GM12878 (cell line): Measurements from ENCODE around the gene KIRREL3. TPM values are rescaled to one million over a fixed set of nuclear protein-coding genes. Genes with fewer than 3 reads are reported as not detected.

Source experiments
- ATAC-seq: fragments of 200-7000 bp; cut with Tn5 transposase; 3 replicates; pipeline ENCODE4 v1.9.1; 2020; ENCODE audit warnings: mild to moderate bottlenecking, moderate library complexity
- BruUV-seq: library from RNA; stranded (reverse); fragments of 400-500 nt; replicated peaks from 2 replicates; lab custom pipeline; 2021; lab: Mats Ljungman, UMichigan
- CTCF ChIA-PET: fragments of 300-600 bp; sonication (Branson Sonifier 250); formaldehyde crosslinking; extraction: SDS; loops from one replicate; lab custom pipeline; 2021; ENCODE audit warnings: inconsistent platforms; lab: Yijun Ruan, JAX
- POLR2A ChIA-PET: fragments of 350-600 bp; formaldehyde crosslinking; extraction: SDS; loops from one replicate; lab custom pipeline; 2021; ENCODE audit warnings: inconsistent platforms; lab: Charles Lee
- RAD21 ChIA-PET: fragments of 300-600 bp; sonication (Branson Sonifier 250); formaldehyde crosslinking; loops from one replicate; lab custom pipeline; 2023; ENCODE audit warnings: antibody characterized with exemption; ENCODE audit not compliant: unreplicated experiment; lab: Charles Lee
- SMC1A ChIA-PET: fragments of 300-600 bp; sonication (Branson Sonifier 250); formaldehyde crosslinking; loops from one replicate; lab custom pipeline; 2023; ENCODE audit not compliant: unreplicated experiment, uncharacterized antibody; lab: Charles Lee
- DNase-seq: peaks from one replicate; pipeline ENCODE4 v3.0.0-alpha.2; 2011; ENCODE audit warnings: low read depth, low spot score
- FAIRE-seq: peaks from 3 replicates; lab custom pipeline; 2011; peaks lifted over from hg19 to GRCh38; lab: Jason Lieb, UNC
- H2AFZ ChIP-seq: 2 replicates; pipeline ENCODE4 v1.6.0; 2011; ENCODE audit warnings: low read depth, low read length, control low read depth; ENCODE audit not compliant: control insufficient read depth
- H3K27ac ChIP-seq: 2 replicates; pipeline ENCODE4 v1.5.1; 2011; ENCODE audit warnings: control low read depth; ENCODE audit not compliant: control insufficient read depth, insufficient read depth
- H3K27me3 ChIP-seq, 2 experiments: replicated peaks in 1 of 2; 2 replicates each; pipeline versions ENCODE4 v1.6.0 to v1.6.1; 2011; ENCODE audit warnings: low read length in 1 of 2; ENCODE audit not compliant: control insufficient read depth in 2 of 2, insufficient read depth in 2 of 2
- H3K36me3 ChIP-seq, 2 experiments: 2 replicates each; pipeline ENCODE4 v1.5.1; 2011; ENCODE audit warnings: low read length in 1 of 2; ENCODE audit not compliant: control insufficient read depth in 2 of 2, insufficient read depth in 2 of 2
- H3K4me1 ChIP-seq: 2 replicates; pipeline ENCODE4 v1.6.1; 2011; ENCODE audit warnings: mild to moderate bottlenecking, low read length, moderate library complexity, mixed read lengths; ENCODE audit not compliant: control insufficient read depth, insufficient read depth
- H3K4me2 ChIP-seq: 2 replicates; pipeline ENCODE4 v1.6.0; 2011; ENCODE audit warnings: control low read depth; ENCODE audit not compliant: control insufficient read depth, insufficient read depth
- H3K4me3 ChIP-seq: fragments of 200-600 bp; sonication (generic); 2 replicates; pipeline ENCODE4 v1.5.1; 2016
- H3K79me2 ChIP-seq: 2 replicates; pipeline ENCODE4 v1.6.0; 2011; ENCODE audit warnings: low read length; ENCODE audit not compliant: control insufficient read depth, insufficient read depth
- H3K9ac ChIP-seq: 2 replicates; pipeline ENCODE4 v1.8.0; 2011; ENCODE audit warnings: low read length, control low read depth, mixed read lengths; ENCODE audit not compliant: control insufficient read depth, insufficient read depth
- H3K9me3 ChIP-seq: replicated peaks from 3 replicates; pipeline ENCODE4 v1.5.1; 2011; ENCODE audit warnings: mild to moderate bottlenecking, low read length; ENCODE audit not compliant: control insufficient read depth, insufficient read depth
- H4K20me1 ChIP-seq: 2 replicates; pipeline ENCODE4 v1.6.0; 2011; ENCODE audit not compliant: control insufficient read depth, insufficient read depth
- BRCA1 ChIP-seq: IDR thresholded peaks from 2 replicates; pipeline ENCODE4 v1.6.1; 2011; ENCODE audit warnings: low read depth, low read length, improper control_type of control experiment
- CHD2 ChIP-seq: IDR thresholded peaks from 2 replicates; pipeline ENCODE4 v1.6.1; 2011; ENCODE audit warnings: low read depth, low read length, improper control_type of control experiment, borderline replicate concordance
- ETV6 ChIP-seq, 2 experiments: fragments of 450-650 bp in 1 of 2; IDR thresholded peaks in 1 of 2; conservative IDR thresholded peaks in 1 of 2; 2 replicates each; pipeline ENCODE4 v1.6.1; 2014; ENCODE audit warnings: antibody characterized with exemption in 1 of 2, borderline replicate concordance in 1 of 2, low read depth in 1 of 2, mild to moderate bottlenecking in 1 of 2, moderate library complexity in 1 of 2
- MYB ChIP-seq: fragments of 150-350 bp; IDR thresholded peaks from 2 replicates; pipeline ENCODE4 v1.6.1; 2014; ENCODE audit warnings: mild to moderate bottlenecking, low read depth, low read length, borderline replicate concordance
- RAD51 ChIP-seq: fragments of 450-650 bp; IDR thresholded peaks from 2 replicates; pipeline ENCODE4 v1.6.1; 2016; ENCODE audit warnings: moderate library complexity, mild to moderate bottlenecking, inconsistent platforms
- SMAD5 ChIP-seq: IDR thresholded peaks from 2 replicates; pipeline ENCODE4 v1.6.1; 2016; ENCODE audit warnings: antibody characterized with exemption, low read depth
- SMARCA5 ChIP-seq: fragments of 450-650 bp; IDR thresholded peaks from 2 replicates; pipeline ENCODE4 v1.6.1; 2017; ENCODE audit warnings: mild to moderate bottlenecking
- WGBS: methylation state at CpG from one replicate; pipeline ENCODE4 v1.1.6; 2016; ENCODE audit warnings: low lambda C conversion rate; ENCODE audit not compliant: insufficient replicate concordance, insufficient coverage; ENCODE audit errors: missing lambda C conversion rate; 5-methylcytosine and 5-hydroxymethylcytosine counted together
- in situ Hi-C: fragments of 300-500 bp; cut with MboI; formaldehyde crosslinking; loops from 9 replicates; pipeline ENCODE4 v1.14.3; 2018; ENCODE audit warnings: mixed read lengths
- intact Hi-C: fragments of 100-400 bp; cut with micrococcal nuclease; formaldehyde crosslinking; loops from one replicate; pipeline ENCODE4 v1.14.2; 2022; ENCODE audit not compliant: unreplicated experiment
- polyA plus RNA-seq, 11 experiments: library from polyadenylated mRNA; depleted of rRNA in 4 of 11; unstranded in 6 of 11; stranded (reverse) in 5 of 11; fragments of >200 nt; fragmentation: Nextera tagmentation in 4 of 11; fragmentation: Illumina TruSeq in 1 of 11; extraction: Ambion mirVana in 4 of 11; extraction: Trizol in 1 of 11; gene quantifications; 1 replicate in 1 of 11; 2 replicates in 10 of 11; pipeline versions ENCODE4 v1.2.1 to v1.2.3, GENCODE V29; 2011 to 2016; ENCODE audit warnings: inconsistent platforms in 2 of 11, missing spikeins in 2 of 11, low read depth in 1 of 11
- total RNA-seq, 4 experiments: library from RNA; depleted of rRNA in 3 of 4; stranded (reverse); fragments of >200 nt in 3 of 4; fragmentation: Illumina TruSeq in 1 of 4; extraction: Trizol in 1 of 4; gene quantifications; 2 replicates each; pipeline versions ENCODE4 v1.2.1 to v1.2.3, GENCODE V29; 2013 to 2021
- TF ChIP-seq, protein P1 (sequence below): fragments of 450-650 bp; IDR thresholded peaks from 2 replicates; pipeline ENCODE4 v1.6.1; 2017; ENCODE audit warnings: low read depth, mild to moderate bottlenecking, moderate library complexity
- TF ChIP-seq, protein P2 (sequence below): IDR thresholded peaks from 2 replicates; pipeline ENCODE4 v1.6.1; 2011; ENCODE audit warnings: borderline replicate concordance, low read depth, mild to moderate bottlenecking, moderate library complexity, low read length; ENCODE audit not compliant: insufficient read depth, poor library complexity, severe bottlenecking
- TF ChIP-seq, protein P3 (sequence below): fragments of 450-650 bp; IDR thresholded peaks from 2 replicates; pipeline ENCODE4 v1.6.1; 2018; ENCODE audit warnings: mild to moderate bottlenecking, low read depth, moderate library complexity; ENCODE audit not compliant: partially characterized antibody
- TF ChIP-seq, protein P4 (sequence below): fragments of 450-650 bp; formaldehyde crosslinking; IDR thresholded peaks from 2 replicates; pipeline ENCODE4 v1.5.0; 2022; ENCODE audit warnings: mild to moderate bottlenecking, missing genetic modification characterization

The KIRREL3 gene
- total and polyA plus RNA-seq, 10 of the 15 experiments (the other 5 are each of a cell fraction or from before 2014, with no cell fraction given) = under 0.01 TPM; not detected in 9

DNA sequence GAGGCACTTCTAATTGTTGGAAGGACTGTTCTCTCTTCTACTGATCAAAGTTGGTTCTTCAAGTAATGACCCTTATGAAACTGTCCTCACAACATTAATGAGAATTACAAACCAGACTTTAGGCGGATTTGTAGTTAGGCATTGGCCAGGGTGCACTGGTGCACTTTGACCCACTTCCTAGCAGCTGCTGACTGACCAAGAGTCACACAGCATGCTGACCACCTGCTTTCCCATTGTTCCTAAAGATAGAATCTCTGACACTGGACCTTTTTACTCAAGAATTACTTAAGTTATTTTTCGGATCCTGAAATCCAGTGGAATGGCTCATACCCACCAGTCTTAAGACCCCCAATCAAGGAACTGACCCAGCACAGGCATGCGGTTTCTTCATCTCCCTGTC lies 381.1 kb downstream of the KIRREL3 start (continued):
- TF ChIP-seq, protein P1, sequence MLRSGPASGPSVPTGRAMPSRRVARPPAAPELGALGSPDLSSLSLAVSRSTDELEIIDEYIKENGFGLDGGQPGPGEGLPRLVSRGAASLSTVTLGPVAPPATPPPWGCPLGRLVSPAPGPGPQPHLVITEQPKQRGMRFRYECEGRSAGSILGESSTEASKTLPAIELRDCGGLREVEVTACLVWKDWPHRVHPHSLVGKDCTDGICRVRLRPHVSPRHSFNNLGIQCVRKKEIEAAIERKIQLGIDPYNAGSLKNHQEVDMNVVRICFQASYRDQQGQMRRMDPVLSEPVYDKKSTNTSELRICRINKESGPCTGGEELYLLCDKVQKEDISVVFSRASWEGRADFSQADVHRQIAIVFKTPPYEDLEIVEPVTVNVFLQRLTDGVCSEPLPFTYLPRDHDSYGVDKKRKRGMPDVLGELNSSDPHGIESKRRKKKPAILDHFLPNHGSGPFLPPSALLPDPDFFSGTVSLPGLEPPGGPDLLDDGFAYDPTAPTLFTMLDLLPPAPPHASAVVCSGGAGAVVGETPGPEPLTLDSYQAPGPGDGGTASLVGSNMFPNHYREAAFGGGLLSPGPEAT = no peak
- TF ChIP-seq RAD51 (no peak), MYB (no peak)

DNA sequence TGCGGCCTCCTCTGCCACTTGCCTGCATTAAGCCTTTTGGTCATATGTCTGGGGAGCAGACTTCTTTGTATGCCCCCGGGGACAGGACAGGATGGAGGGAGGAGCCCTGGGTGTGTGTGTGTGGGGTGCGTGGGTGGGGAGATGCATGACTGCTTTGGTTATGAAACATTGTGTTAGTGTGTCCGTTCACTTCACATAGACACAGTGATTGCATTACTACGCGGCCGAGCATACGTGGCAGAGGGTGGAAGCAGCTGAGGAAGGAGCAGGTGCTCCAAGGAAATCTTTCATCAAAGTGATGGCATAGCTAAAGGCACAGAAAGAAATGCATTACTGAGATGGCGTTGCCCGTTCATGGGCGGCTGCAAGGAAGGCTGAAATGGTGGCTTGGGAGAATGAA lies 384.7 kb downstream of the KIRREL3 start:
- H3K36me3 ChIP-seq = no peaks in the 10 kb centered on the region
- 50% methylated on average over 11 of the region's 11 CpGs for WGBS
- H3K27ac ChIP-seq = no peak overlapping the region
- ChIA-PET CTCF (interaction anchor here (0.6 kb wide), 1 partner anchor 115 kb away, joined by 3 read pairs; no protein-coding TSS in a partner anchor), POLR2A (no interaction called here), SMC1A (no interaction called here), RAD21 (no interaction called here)
- DNase-seq (no peak), ATAC-seq (peak; percentile 61), FAIRE-seq (no peak)
- H3K9me3 ChIP-seq = no peaks in the 10 kb centered on the region
- no peaks in the 10 kb centered on the region for H3K79me2 ChIP-seq
- H3K27me3 ChIP-seq = peaks cover 0 to 3% of the 10 kb centered on the region in 2 experiments; a peak in 2 of 4 replicates
- no peaks in the 10 kb centered on the region for H4K20me1 ChIP-seq
- intact Hi-C loops (no loop called here), in situ Hi-C loops (no loop called here)
- H3K4me3 ChIP-seq = no peak overlapping the region
- H3K4me1 ChIP-seq = no peaks in the 10 kb centered on the region
- no peak for TF ChIP-seq SMARCA5
- TF ChIP-seq BRCA1 = no peak
- TF ChIP-seq SMAD5 = no peak
- no peak for TF ChIP-seq ETV6 (conservative IDR thresholded peaks at IDR 0.05 in 1 of 2, IDR thresholded peaks at IDR 0.05 in 1 of 2; ENCODE audit: borderline replicate concordance in 1 of 2, low read depth in 1 of 2)
- TF ChIP-seq, protein P2, sequence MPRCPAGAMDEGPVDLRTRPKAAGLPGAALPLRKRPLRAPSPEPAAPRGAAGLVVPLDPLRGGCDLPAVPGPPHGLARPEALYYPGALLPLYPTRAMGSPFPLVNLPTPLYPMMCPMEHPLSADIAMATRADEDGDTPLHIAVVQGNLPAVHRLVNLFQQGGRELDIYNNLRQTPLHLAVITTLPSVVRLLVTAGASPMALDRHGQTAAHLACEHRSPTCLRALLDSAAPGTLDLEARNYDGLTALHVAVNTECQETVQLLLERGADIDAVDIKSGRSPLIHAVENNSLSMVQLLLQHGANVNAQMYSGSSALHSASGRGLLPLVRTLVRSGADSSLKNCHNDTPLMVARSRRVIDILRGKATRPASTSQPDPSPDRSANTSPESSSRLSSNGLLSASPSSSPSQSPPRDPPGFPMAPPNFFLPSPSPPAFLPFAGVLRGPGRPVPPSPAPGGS = no peak
- TF ChIP-seq, protein P3, sequence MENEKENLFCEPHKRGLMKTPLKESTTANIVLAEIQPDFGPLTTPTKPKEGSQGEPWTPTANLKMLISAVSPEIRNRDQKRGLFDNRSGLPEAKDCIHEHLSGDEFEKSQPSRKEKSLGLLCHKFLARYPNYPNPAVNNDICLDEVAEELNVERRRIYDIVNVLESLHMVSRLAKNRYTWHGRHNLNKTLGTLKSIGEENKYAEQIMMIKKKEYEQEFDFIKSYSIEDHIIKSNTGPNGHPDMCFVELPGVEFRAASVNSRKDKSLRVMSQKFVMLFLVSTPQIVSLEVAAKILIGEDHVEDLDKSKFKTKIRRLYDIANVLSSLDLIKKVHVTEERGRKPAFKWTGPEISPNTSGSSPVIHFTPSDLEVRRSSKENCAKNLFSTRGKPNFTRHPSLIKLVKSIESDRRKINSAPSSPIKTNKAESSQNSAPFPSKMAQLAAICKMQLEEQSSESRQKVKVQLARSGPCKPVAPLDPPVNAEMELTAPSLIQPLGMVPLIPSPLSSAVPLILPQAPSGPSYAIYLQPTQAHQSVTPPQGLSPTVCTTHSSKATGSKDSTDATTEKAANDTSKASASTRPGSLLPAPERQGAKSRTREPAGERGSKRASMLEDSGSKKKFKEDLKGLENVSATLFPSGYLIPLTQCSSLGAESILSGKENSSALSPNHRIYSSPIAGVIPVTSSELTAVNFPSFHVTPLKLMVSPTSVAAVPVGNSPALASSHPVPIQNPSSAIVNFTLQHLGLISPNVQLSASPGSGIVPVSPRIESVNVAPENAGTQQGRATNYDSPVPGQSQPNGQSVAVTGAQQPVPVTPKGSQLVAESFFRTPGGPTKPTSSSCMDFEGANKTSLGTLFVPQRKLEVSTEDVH = no peak
- TF ChIP-seq CHD2 = no peak
- TF ChIP-seq, protein P4, sequence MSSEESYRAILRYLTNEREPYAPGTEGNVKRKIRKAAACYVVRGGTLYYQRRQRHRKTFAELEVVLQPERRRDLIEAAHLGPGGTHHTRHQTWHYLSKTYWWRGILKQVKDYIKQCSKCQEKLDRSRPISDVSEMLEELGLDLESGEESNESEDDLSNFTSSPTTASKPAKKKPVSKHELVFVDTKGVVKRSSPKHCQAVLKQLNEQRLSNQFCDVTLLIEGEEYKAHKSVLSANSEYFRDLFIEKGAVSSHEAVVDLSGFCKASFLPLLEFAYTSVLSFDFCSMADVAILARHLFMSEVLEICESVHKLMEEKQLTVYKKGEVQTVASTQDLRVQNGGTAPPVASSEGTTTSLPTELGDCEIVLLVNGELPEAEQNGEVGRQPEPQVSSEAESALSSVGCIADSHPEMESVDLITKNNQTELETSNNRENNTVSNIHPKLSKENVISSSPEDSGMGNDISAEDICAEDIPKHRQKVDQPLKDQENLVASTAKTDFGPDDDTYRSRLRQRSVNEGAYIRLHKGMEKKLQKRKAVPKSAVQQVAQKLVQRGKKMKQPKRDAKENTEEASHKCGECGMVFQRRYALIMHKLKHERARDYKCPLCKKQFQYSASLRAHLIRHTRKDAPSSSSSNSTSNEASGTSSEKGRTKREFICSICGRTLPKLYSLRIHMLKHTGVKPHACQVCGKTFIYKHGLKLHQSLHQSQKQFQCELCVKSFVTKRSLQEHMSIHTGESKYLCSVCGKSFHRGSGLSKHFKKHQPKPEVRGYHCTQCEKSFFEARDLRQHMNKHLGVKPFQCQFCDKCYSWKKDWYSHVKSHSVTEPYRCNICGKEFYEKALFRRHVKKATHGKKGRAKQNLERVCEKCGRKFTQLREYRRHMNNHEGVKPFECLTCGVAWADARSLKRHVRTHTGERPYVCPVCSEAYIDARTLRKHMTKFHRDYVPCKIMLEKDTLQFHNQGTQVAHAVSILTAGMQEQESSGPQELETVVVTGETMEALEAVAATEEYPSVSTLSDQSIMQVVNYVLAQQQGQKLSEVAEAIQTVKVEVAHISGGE (CRISPR knock-in tag) = no peak
- BruUV-seq = no TSS peak
- H3K4me2 ChIP-seq = no peak overlapping the region
- no peak overlapping the region for H2AFZ ChIP-seq
- H3K9ac ChIP-seq = no peak overlapping the region
